BLaER1 (cell line): ENCODE measurements around the gene FAM24A.
A peak's percentile ranks its signal among the peaks of the same experiment; 100 is the strongest.

ENCODE experiments used
- H3K27ac ChIP-seq: shearing (Covaris generic); formaldehyde crosslinking; 2 replicates; pipeline ENCODE4 v1.8.1; 2022
- H3K27me3 ChIP-seq: shearing (Covaris generic); formaldehyde crosslinking; 2 replicates; pipeline ENCODE4 v1.8.1; 2022
- H3K36me3 ChIP-seq: shearing (Covaris generic); formaldehyde crosslinking; 2 replicates; pipeline ENCODE4 v1.8.1; 2022
- H3K4me1 ChIP-seq: shearing (Covaris generic); formaldehyde crosslinking; 2 replicates; pipeline ENCODE4 v1.8.1; 2022
- H3K4me2 ChIP-seq: shearing (Covaris generic); formaldehyde crosslinking; 2 replicates; pipeline ENCODE4 v1.8.1; 2022
- H3K4me3 ChIP-seq: shearing (Covaris generic); formaldehyde crosslinking; 2 replicates; pipeline ENCODE4 v1.8.1; 2022
- H3K9ac ChIP-seq: shearing (Covaris generic); formaldehyde crosslinking; 2 replicates; pipeline ENCODE4 v1.8.1; 2022
- H3K9me3 ChIP-seq: shearing (Covaris generic); formaldehyde crosslinking; 2 replicates; pipeline ENCODE4 v1.8.1; 2022
- H4K20me1 ChIP-seq: shearing (Covaris generic); formaldehyde crosslinking; 2 replicates; pipeline ENCODE4 v1.8.1; 2022
- Cebpa-rat ChIP-seq: shearing (Covaris generic); IDR thresholded peaks from 2 replicates; pipeline ENCODE4 v1.8.1; 2022

Gene FAM24A

GRCh38 chr10:122915700-122916099 is 5.3 kb downstream of the FAM24A start:
- Histone ChIP-seq H3K4me2 (no peak overlapping the region), H3K4me1 (no peaks in the 10 kb centered on the region), H3K9ac (no peak overlapping the region), H3K9me3 (no peaks in the 10 kb centered on the region), H3K27ac (no peak overlapping the region), H3K4me3 (no peak overlapping the region), H3K36me3 (no peaks in the 10 kb centered on the region), H3K27me3 (no peaks in the 10 kb centered on the region), H4K20me1 (0 out of 2 replicates have a peak, but pooled peaks cover 4% of the 10 kb centered on the region)
- no peak for TF ChIP-seq Cebpa-rat

- no peak overlapping the region for H3K4me2 ChIP-seq
- H3K4me3 ChIP-seq, result no peak overlapping the region
- no peak overlapping the region for H3K27ac ChIP-seq
- peaks cover 38% of the 10 kb centered on the region for H3K36me3 ChIP-seq
- H3K4me1 ChIP-seq, result no peaks in the 10 kb centered on the region
- peaks cover 4% of the 10 kb centered on the region; the same call in 1 of the 2 replicates for H3K9me3 ChIP-seq
- H3K9ac ChIP-seq, result no peak overlapping the region
- H3K27me3 ChIP-seq, result no peaks in the 10 kb centered on the region
- no peak for TF ChIP-seq Cebpa-rat
- no peaks in the 10 kb centered on the region for H4K20me1 ChIP-seq
These were observed 19.7 kb downstream of the FAM24A start for GRCh38 chr10:122930140-122930539.

GRCh38 chr10:122931088-122931906 is 20.9 kb downstream of the FAM24A start:
- TF ChIP-seq Cebpa-rat, result no peak
- no peaks in the 10 kb centered on the region for H3K27me3 ChIP-seq
- no peak overlapping the region for H3K4me2 ChIP-seq
- H3K4me1 ChIP-seq, result no peaks in the 10 kb centered on the region
- no peak overlapping the region for H3K9ac ChIP-seq
- H4K20me1 ChIP-seq, result no peaks in the 10 kb centered on the region
- H3K4me3 ChIP-seq, result no peak overlapping the region
- peaks cover 10% of the 10 kb centered on the region for H3K9me3 ChIP-seq
- peaks cover 43% of the 10 kb centered on the region for H3K36me3 ChIP-seq
- H3K27ac ChIP-seq, result no peak overlapping the region

GRCh38 chr10:122939133-122939855 is 28.9 kb downstream of the FAM24A start:
- Histone ChIP-seq H3K4me1 (no peaks in the 10 kb centered on the region), H3K36me3 (peaks cover 40% of the 10 kb centered on the region), H3K27ac (no peak overlapping the region)

GRCh38 chr10:122939856-122940543 is 29.6 kb downstream of the FAM24A start:
- Histone ChIP-seq H3K4me1 (no peaks in the 10 kb centered on the region), H3K27me3 (no peaks in the 10 kb centered on the region), H3K9me3 (peaks cover 7% of the 10 kb centered on the region), H3K36me3 (peaks cover 43% of the 10 kb centered on the region), H3K4me3 (no peak overlapping the region), H4K20me1 (no peaks in the 10 kb centered on the region), H3K9ac (no peak overlapping the region), H3K4me2 (no peak overlapping the region), H3K27ac (no peak overlapping the region)
- TF ChIP-seq Cebpa-rat, result no peak

More at GRCh38 chr10:122939133-122939855, 28.9 kb downstream of the FAM24A start:
- Histone ChIP-seq H3K9me3 (peaks cover 7% of the 10 kb centered on the region), H3K4me3 (no peak overlapping the region), H3K4me2 (no peak overlapping the region), H3K27me3 (no peaks in the 10 kb centered on the region), H4K20me1 (no peaks in the 10 kb centered on the region), H3K9ac (no peak overlapping the region)
- no peak for TF ChIP-seq Cebpa-rat

GRCh38 chr10:122949296-122949695 is 38.9 kb downstream of the FAM24A start:
- H3K9me3 ChIP-seq, result no peaks in the 10 kb centered on the region
- no peaks in the 10 kb centered on the region for H4K20me1 ChIP-seq
- H3K36me3 ChIP-seq, result peaks cover 58% of the 10 kb centered on the region
- peaks cover 30% of the 10 kb centered on the region for H3K4me1 ChIP-seq
- H3K4me2 ChIP-seq, result no peak overlapping the region
- H3K27ac ChIP-seq, result no peak overlapping the region
- no peaks in the 10 kb centered on the region for H3K27me3 ChIP-seq
- H3K4me3 ChIP-seq, result no peak overlapping the region
- no peak for TF ChIP-seq Cebpa-rat
- no peak overlapping the region for H3K9ac ChIP-seq

- Histone ChIP-seq H3K36me3 (peaks cover 17% of the 10 kb centered on the region; the same call in 1 of the 2 replicates), H3K4me1 (peaks cover 39% of the 10 kb centered on the region), H3K27ac (peak within 1 kb of the TSS; percentile 89), H3K9me3 (peaks cover 10% of the 10 kb centered on the region; the same call in 1 of the 2 replicates), H3K4me2 (peak within 1 kb of the TSS; percentile 94), H3K27me3 (no peaks in the 10 kb centered on the region), H3K4me3 (peak within 1 kb of the TSS; percentile 80), H4K20me1 (no peaks in the 10 kb centered on the region), H3K9ac (peak within 1 kb of the TSS; percentile 90)
- no peak for TF ChIP-seq Cebpa-rat
These were observed 43.7 kb downstream of the FAM24A start, which contains the start of gene C10orf88 for GRCh38 chr10:122953902-122954730. Gene C10orf88, minus strand, starts transcription at chr10:122954227. Its CDS starts 49 bp downstream, at chr10:122954178.

GRCh38 chr10:122954731-122955050 is 44.3 kb downstream of the FAM24A start:
- Histone ChIP-seq H3K4me3 (peak overlapping the region; percentile 80), H4K20me1 (no peaks in the 10 kb centered on the region), H3K9ac (no peak overlapping the region), H3K36me3 (peaks cover 11% of the 10 kb centered on the region; the same call in 1 of the 2 replicates), H3K27ac (peak overlapping the region; percentile 42; the same call in 1 of the 2 replicates), H3K4me2 (peak overlapping the region; percentile 94), H3K4me1 (peaks cover 39% of the 10 kb centered on the region), H3K27me3 (no peaks in the 10 kb centered on the region), H3K9me3 (peaks cover 10% of the 10 kb centered on the region; the same call in 1 of the 2 replicates)
- no peak for TF ChIP-seq Cebpa-rat

- no peak overlapping the region for H3K4me2 ChIP-seq
- H3K36me3 ChIP-seq, result peaks cover 4% of the 10 kb centered on the region; the same call in 1 of the 2 replicates
- no peaks in the 10 kb centered on the region for H3K27me3 ChIP-seq
- TF ChIP-seq Cebpa-rat, result no peak
- H4K20me1 ChIP-seq, result no peaks in the 10 kb centered on the region
- H3K9ac ChIP-seq, result no peak overlapping the region
- H3K4me3 ChIP-seq, result no peak overlapping the region
- H3K4me1 ChIP-seq, result peaks cover 34% of the 10 kb centered on the region
- H3K27ac ChIP-seq, result no peak overlapping the region
- H3K9me3 ChIP-seq, result peaks cover 10% of the 10 kb centered on the region; the same call in 1 of the 2 replicates
These were observed 45.5 kb downstream of the FAM24A start for GRCh38 chr10:122955892-122956291.
